ENCODE results near the gene GRHL3. TPM values are rescaled to one million over a fixed set of nuclear protein-coding genes. Genes with fewer than 3 reads are reported as not detected.

The GRHL3 gene
- total RNA-seq, 1 donor from 2014 or later: 6.9 TPM

DNA sequence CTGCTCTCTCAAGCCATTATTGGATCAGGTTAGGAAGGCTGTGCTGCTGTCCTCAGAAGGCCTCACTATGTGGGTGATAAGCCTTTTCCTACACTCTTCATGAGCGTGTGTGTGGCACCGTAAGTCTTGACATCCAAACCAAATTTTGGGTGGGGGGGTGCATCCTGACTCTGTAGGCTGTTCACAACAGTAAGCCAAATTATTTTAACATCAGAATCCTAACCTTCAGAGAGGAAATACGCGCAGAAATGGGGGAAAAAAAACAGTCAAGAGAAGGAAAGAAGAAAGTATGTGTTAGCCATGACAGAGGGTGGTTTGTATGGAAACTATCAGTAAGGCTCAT is 73.4 kb downstream of the GRHL3 start:
- H3K9ac ChIP-seq (ENCODE audit: low read length): no peak overlapping the region
- H3K9me3 Mint-ChIP-seq (ENCODE audit: unreplicated experiment): no peaks in the 10 kb centered on the region
- H3K27ac ChIP-seq (ENCODE audit: low read depth, low read length): no peak overlapping the region
- peak overlapping the region; percentile 22 for H3K27ac Mint-ChIP-seq (ENCODE audit: unreplicated experiment)
- DNase-seq (ENCODE audit: low read depth) (no peak), FAIRE-seq (no peak)
- H3K79me2 ChIP-seq (ENCODE audit: insufficient read depth, low read length): no peaks in the 10 kb centered on the region
- peaks cover 34% of the 10 kb centered on the region for H3K4me1 Mint-ChIP-seq (ENCODE audit: low read depth, unreplicated experiment)
- H3K4me2 ChIP-seq (ENCODE audit: low read length): no peak overlapping the region
- H3K36me3 ChIP-seq (ENCODE audit: insufficient read depth, low read length): no peaks in the 10 kb centered on the region
- H2AFZ ChIP-seq (ENCODE audit: low read depth, low read length): no peak overlapping the region
- H3K4me1 ChIP-seq (ENCODE audit: insufficient read depth, low read length): peaks cover 20% of the 10 kb centered on the region
- no peak overlapping the region for H3K4me3 Mint-ChIP-seq (ENCODE audit: unreplicated experiment)
- no peak overlapping the region for H3K4me3 ChIP-seq (ENCODE audit: insufficient read depth, low read depth, low read length)
- H4K20me1 ChIP-seq (ENCODE audit: insufficient read depth, low read length): no peaks in the 10 kb centered on the region
- H3K27me3 Mint-ChIP-seq (ENCODE audit: low read depth, unreplicated experiment): no peaks in the 10 kb centered on the region
- TF ChIP-seq CTCF (IDR thresholded peaks at IDR 0.05; ENCODE audit: insufficient read depth, low read depth, low read length): no peak
- no peak for TF ChIP-seq EZH2 (IDR thresholded peaks at IDR 0.05; ENCODE audit: insufficient read depth, low read length)
- no peaks in the 10 kb centered on the region for H3K36me3 Mint-ChIP-seq (ENCODE audit: low read depth, unreplicated experiment)
- no peaks in the 10 kb centered on the region for H3K9me3 ChIP-seq (ENCODE audit: insufficient read depth, low read depth, low read length)
- H3K27me3 ChIP-seq (ENCODE audit: insufficient read depth, low read length): no peaks in the 10 kb centered on the region

- DNase-seq (ENCODE audit: low read depth) (no peak), FAIRE-seq (no peak)
- Mint-ChIP-seq H3K9me3 (ENCODE audit: unreplicated experiment) (no peaks in the 10 kb centered on the region), H3K4me1 (ENCODE audit: low read depth, unreplicated experiment) (peaks cover 34% of the 10 kb centered on the region), H3K4me3 (ENCODE audit: unreplicated experiment) (no peak overlapping the region), H3K27ac (ENCODE audit: unreplicated experiment) (peak overlapping the region; percentile 94), H3K36me3 (ENCODE audit: low read depth, unreplicated experiment) (no peaks in the 10 kb centered on the region), H3K27me3 (ENCODE audit: low read depth, unreplicated experiment) (no peaks in the 10 kb centered on the region)
- Histone ChIP-seq H4K20me1 (ENCODE audit: insufficient read depth, low read length) (no peaks in the 10 kb centered on the region), H3K9me3 (ENCODE audit: insufficient read depth, low read depth, low read length) (no peaks in the 10 kb centered on the region), H3K27me3 (ENCODE audit: insufficient read depth, low read length) (no peaks in the 10 kb centered on the region), H3K9ac (ENCODE audit: low read length) (peak overlapping the region; percentile 22), H3K4me2 (ENCODE audit: low read length) (peak overlapping the region; percentile 36), H3K27ac (ENCODE audit: low read depth, low read length) (peak overlapping the region; percentile 29), H3K4me3 (ENCODE audit: insufficient read depth, low read depth, low read length) (no peak overlapping the region), H3K4me1 (ENCODE audit: insufficient read depth, low read length) (peaks cover 20% of the 10 kb centered on the region), H2AFZ (ENCODE audit: low read depth, low read length) (no peak overlapping the region), H3K36me3 (ENCODE audit: insufficient read depth, low read length) (no peaks in the 10 kb centered on the region), H3K79me2 (ENCODE audit: insufficient read depth, low read length) (no peaks in the 10 kb centered on the region)
- TF ChIP-seq EZH2 (IDR thresholded peaks at IDR 0.05; ENCODE audit: insufficient read depth, low read length) (no peak), CTCF (IDR thresholded peaks at IDR 0.05; ENCODE audit: insufficient read depth, low read depth, low read length) (no peak)
Measured at GRCh38 chr1:24392982-24393650, 74.0 kb downstream of the GRHL3 start.

DNA sequence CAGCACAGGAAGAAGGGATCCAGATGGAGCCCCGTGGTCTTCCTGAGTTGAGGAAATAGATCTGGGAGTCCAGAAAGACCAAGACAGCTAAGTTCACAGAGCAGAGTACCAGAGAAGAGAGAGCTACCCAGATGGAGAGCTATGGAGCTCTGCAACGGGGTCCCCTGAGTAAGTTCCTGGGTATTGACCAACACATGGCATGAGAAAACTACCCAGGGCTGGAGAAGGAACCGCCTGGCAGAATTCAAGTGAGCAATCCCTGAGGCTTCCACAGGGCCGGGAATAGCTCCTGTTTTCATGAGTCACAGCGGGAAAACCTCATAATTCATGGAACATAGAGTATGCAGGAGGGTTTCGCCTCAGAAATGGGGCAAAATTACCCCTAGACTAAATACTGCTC is 74.7 kb downstream of the GRHL3 start:
- H3K4me1 Mint-ChIP-seq (ENCODE audit: low read depth, unreplicated experiment): peaks cover 34% of the 10 kb centered on the region
- H3K9me3 Mint-ChIP-seq (ENCODE audit: unreplicated experiment): no peaks in the 10 kb centered on the region
- peak overlapping the region; percentile 94 for H3K27ac Mint-ChIP-seq (ENCODE audit: unreplicated experiment)
- no peak for TF ChIP-seq CTCF (IDR thresholded peaks at IDR 0.05; ENCODE audit: insufficient read depth, low read depth, low read length)
- no peak for TF ChIP-seq EZH2 (IDR thresholded peaks at IDR 0.05; ENCODE audit: insufficient read depth, low read length)
- Histone ChIP-seq H3K4me1 (ENCODE audit: insufficient read depth, low read length) (peaks cover 20% of the 10 kb centered on the region), H3K27ac (ENCODE audit: low read depth, low read length) (peak overlapping the region; percentile 29), H4K20me1 (ENCODE audit: insufficient read depth, low read length) (no peaks in the 10 kb centered on the region), H3K9ac (ENCODE audit: low read length) (peak overlapping the region; percentile 22), H3K9me3 (ENCODE audit: insufficient read depth, low read depth, low read length) (no peaks in the 10 kb centered on the region), H3K36me3 (ENCODE audit: insufficient read depth, low read length) (no peaks in the 10 kb centered on the region), H3K4me3 (ENCODE audit: insufficient read depth, low read depth, low read length) (no peak overlapping the region), H3K27me3 (ENCODE audit: insufficient read depth, low read length) (no peaks in the 10 kb centered on the region), H2AFZ (ENCODE audit: low read depth, low read length) (no peak overlapping the region), H3K79me2 (ENCODE audit: insufficient read depth, low read length) (no peaks in the 10 kb centered on the region), H3K4me2 (ENCODE audit: low read length) (peak overlapping the region; percentile 36)
- no peaks in the 10 kb centered on the region for H3K27me3 Mint-ChIP-seq (ENCODE audit: low read depth, unreplicated experiment)
- FAIRE-seq (peak; percentile 54), DNase-seq (ENCODE audit: low read depth) (peak; percentile 71)
- H3K36me3 Mint-ChIP-seq (ENCODE audit: low read depth, unreplicated experiment): no peaks in the 10 kb centered on the region
- H3K4me3 Mint-ChIP-seq (ENCODE audit: unreplicated experiment): peak overlapping the region; percentile 9
